ENCODE results near the gene CDC14A. TPM values are rescaled to one million over a fixed set of nuclear protein-coding genes. Genes with fewer than 3 reads are reported as not detected.

Gene CDC14A
- total RNA-seq, 1 donor from 2014 or later: 21.4 TPM

DNA sequence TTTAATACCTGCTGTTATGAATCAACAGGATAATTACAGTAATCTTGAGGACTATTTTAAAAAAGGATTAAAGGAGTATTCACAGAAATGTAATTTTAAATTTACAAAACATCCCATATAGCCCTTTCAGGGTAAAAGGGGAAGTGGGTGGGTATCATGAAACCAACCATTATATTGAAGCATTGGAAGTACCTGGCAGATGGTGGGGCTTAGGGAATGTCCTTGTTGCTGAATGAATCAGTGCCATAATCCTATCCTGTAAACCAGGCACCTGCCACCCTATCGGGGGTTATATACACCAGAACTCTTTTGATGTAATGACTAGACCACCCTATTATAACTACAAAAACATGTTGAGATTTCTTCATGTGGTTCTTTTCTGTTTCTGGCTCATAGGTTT is 30.4 kb downstream of the CDC14A start:
- Mint-ChIP-seq H3K9me3 (no peaks in the 10 kb centered on the region), H3K27me3 (ENCODE audit: low read depth) (no peaks in the 10 kb centered on the region), H3K4me3 (no peak overlapping the region), H3K4me1 (peaks cover 19% of the 10 kb centered on the region), H3K27ac (no peak overlapping the region), H3K36me3 (peaks cover 6% of the 10 kb centered on the region)
- no peak for DNase-seq (ENCODE audit: low spot score in 2 of 2, unreplicated experiment in 2 of 2)
- TF ChIP-seq CTCF (IDR thresholded peaks at IDR 0.05; ENCODE audit: unreplicated experiment): no peak

- no peak for DNase-seq (ENCODE audit: low spot score in 2 of 2, unreplicated experiment in 2 of 2)
- Mint-ChIP-seq H3K27ac (peak overlapping the region; percentile 21), H3K9me3 (no peaks in the 10 kb centered on the region), H3K27me3 (ENCODE audit: low read depth) (no peaks in the 10 kb centered on the region), H3K36me3 (peaks cover 6% of the 10 kb centered on the region), H3K4me1 (peaks cover 21% of the 10 kb centered on the region), H3K4me3 (no peak overlapping the region)
- no peak for TF ChIP-seq CTCF (IDR thresholded peaks at IDR 0.05; ENCODE audit: unreplicated experiment)
Measured at GRCh38 chr1:100383743-100384405, 31.6 kb downstream of the CDC14A start.

DNA sequence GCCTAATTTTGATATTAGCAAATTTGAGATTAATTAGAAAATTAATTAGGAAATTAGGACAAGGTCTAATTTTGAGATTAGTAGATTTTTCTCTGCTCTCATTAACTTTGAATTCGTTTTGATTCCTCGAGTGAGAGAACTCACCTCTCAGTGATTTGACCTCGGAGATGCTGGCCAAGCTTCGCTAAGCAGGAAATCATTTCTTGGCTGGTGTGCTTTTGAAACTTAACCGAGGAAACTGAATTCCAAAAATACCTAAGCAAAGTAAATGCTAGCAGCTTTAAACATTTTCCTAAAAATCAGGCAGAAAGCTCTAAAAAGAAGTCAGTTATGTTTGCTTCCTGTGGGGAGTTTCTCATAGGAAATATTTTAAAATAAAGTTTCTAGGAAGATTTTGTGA is 34.9 kb downstream of the CDC14A start:
- H3K9me3 Mint-ChIP-seq: no peaks in the 10 kb centered on the region

GRCh38 chr1:100387657-100388350 is 35.5 kb downstream of the CDC14A start:
- Mint-ChIP-seq H3K36me3 (no peaks in the 10 kb centered on the region), H3K4me3 (peak overlapping the region; percentile 15), H3K27ac (peak overlapping the region; percentile 93), H3K4me1 (peaks cover 22% of the 10 kb centered on the region), H3K27me3 (ENCODE audit: low read depth) (no peaks in the 10 kb centered on the region), H3K9me3 (no peaks in the 10 kb centered on the region)
- TF ChIP-seq CTCF (IDR thresholded peaks at IDR 0.05; ENCODE audit: unreplicated experiment): no peak
- no peak for DNase-seq (ENCODE audit: low spot score in 2 of 2, unreplicated experiment in 2 of 2)

More for the DNA sequence above, 34.9 kb downstream of the CDC14A start:
- no peak overlapping the region for H3K4me3 Mint-ChIP-seq
- TF ChIP-seq CTCF (IDR thresholded peaks at IDR 0.05; ENCODE audit: unreplicated experiment): no peak
- H3K36me3 Mint-ChIP-seq: no peaks in the 10 kb centered on the region
- H3K27ac Mint-ChIP-seq: peak overlapping the region; percentile 76
- DNase-seq (ENCODE audit: low spot score in 2 of 2, unreplicated experiment in 2 of 2): no peak
- peaks cover 21% of the 10 kb centered on the region for H3K4me1 Mint-ChIP-seq
- H3K27me3 Mint-ChIP-seq (ENCODE audit: low read depth): no peaks in the 10 kb centered on the region

DNA sequence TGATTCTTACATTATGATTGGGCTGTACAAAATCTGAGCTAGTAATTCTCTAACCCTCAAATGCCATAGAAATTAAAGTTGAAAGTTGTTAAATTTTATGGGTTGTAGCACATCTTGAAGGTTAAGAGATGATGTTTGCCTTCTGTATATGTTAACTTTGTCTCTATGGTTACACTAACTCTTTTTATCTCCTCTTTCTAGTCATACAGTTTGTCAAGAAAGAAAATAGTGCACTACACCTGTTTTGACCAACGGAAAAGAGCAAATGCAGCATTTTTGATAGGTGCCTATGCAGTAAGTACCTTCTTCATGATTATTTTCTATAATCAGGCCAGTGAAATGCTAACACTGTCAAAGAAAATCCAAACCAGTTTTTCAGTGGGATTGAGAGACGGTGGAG is 38.2 kb downstream of the CDC14A start:
- Mint-ChIP-seq H3K36me3 (peaks cover 9% of the 10 kb centered on the region), H3K4me1 (peaks cover 22% of the 10 kb centered on the region), H3K4me3 (no peak overlapping the region), H3K27ac (no peak overlapping the region), H3K9me3 (no peaks in the 10 kb centered on the region), H3K27me3 (ENCODE audit: low read depth) (no peaks in the 10 kb centered on the region)
- no peak for DNase-seq (ENCODE audit: low spot score in 2 of 2, unreplicated experiment in 2 of 2)
- TF ChIP-seq CTCF (IDR thresholded peaks at IDR 0.05; ENCODE audit: unreplicated experiment): no peak

All from mesothelial cell of epicardium (in vitro differentiated cells).